ENCODE measurements around the gene MED13L.
"Not testable (repeated sequence)": the region's sequence is repeated elsewhere in the genome, so short reads cannot be mapped to it uniquely, and the experiment has no call there.

MED13L gene

DNA sequence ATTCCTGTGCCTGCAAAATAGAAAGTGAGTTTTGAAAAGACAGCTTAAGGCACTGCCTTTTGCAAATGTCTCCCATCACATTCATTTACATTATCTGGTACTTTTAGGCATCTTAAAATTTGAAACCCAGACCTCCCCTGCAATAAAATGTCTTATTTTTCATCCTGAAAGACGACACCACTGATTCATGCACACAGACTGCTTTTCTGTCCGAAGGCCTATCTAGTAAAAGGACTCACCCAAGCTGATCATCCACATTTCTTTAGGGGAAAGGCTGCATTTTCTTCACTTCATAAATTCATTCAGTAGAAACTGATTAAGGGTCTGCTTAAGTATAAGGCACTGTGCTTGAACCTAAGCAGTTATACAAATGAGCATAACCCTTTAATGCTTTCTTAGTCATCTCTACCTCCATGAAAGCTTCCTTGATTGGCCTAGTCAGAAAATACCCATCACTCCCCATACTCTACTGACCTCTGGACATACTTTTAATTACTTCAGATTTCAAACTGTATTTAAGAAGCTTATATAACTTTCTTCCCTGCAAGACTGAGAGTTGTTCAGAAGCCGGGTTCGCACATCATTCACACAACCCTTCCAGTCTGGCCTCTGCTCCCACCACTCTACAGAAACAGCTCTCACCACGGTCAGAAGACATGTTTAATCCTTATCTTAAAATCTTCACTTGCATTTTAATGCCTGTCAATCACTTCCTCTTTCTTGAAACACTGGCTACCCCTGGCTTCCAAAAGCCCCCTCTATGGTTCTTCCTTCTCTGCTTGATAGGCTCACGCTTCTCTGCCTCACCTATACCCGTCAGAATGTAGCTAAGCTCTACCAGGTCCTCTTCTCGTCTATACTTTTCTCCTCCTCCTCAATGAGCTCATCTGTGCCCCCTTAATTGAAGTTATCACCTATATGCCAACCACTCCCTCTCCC, 288.6 kb downstream of the MED13L start:
- no peak for DNase-seq

DNA sequence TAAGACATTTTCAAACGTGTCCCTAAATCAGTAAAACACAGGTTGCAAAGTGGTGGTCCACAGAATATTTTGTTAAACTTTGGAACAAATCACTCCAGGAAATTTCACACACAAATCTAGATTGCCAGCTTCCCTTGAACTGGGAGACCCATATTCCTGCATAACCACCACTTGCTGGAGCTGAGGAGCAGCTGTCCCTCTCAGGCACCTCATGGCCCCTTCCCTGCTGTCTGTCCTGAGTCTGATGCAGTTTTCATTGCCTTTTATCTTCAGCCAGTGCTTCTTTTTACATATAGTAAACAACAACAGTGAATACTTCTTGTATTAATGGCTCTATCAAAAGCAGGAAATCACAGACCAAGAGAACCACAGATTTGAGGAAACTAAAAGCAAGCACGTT, 289.3 kb downstream of the MED13L start:
- no peak for DNase-seq

DNA sequence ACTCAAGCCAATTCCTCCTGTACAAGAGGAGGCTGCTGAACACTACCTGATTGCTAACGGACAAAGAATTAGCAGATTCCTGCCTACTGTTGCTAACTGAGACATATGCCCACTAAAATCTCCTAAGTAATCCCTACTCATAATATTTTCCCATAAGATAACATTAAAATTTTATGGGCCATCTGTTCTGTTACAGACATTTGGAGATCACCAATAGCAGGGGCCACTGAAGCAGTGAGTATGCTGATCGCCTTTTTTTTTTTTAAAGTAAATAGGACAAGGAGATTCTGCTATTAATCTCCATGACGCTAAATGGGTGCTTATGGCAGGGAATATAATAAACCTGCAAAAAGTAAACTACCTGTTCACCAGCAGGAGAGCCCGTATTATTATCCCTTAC, 292.9 kb downstream of the MED13L start:
- no peak for DNase-seq

DNA sequence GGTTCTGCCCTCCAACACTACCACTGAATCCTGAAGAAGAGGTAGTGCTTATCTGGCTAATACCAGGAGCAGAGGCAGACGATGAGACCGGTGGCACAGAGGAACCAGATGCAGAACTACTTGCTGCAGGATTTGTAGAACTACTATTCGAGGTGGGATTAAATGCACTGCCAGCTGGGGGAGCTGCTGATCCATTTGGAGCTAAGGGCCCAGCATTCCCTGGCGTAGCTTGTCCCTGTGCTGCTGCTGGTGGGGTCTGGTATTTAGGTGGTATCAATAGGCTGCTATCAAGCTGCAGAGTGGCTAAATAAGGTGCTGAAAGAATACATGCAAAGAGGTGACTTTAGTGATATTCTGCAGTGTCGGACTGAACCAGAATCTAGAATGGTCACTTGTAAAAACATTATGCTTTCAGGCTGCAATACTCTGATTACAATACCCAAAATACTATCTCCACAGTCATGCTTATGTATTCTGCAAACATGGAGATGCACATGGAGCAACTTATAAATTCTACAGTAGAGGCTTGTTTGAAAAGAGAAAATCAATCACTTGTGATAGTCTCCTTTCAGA, 294.2 kb downstream of the MED13L start:
- no peak for DNase-seq

DNA sequence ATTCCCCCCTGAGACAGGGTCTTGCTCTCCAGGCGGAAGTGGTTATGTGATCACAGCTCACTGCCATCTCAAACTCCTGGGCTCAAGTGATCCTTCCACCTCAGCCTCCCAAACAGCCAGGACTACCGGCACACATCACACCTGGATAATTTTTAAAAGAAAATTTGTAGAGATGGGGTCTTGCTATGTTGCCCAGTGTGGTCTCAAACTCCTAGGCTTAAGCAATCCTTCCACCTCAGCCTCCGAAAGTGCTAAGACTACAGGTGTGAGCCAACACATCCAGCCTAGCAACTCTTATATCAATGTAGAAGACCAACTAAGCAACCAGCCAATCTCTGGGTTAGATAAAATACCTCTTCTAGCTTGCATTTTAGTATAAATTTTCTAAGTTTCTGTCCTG, 297.2 kb downstream of the MED13L start:
- DNase-seq, result no peak

DNA sequence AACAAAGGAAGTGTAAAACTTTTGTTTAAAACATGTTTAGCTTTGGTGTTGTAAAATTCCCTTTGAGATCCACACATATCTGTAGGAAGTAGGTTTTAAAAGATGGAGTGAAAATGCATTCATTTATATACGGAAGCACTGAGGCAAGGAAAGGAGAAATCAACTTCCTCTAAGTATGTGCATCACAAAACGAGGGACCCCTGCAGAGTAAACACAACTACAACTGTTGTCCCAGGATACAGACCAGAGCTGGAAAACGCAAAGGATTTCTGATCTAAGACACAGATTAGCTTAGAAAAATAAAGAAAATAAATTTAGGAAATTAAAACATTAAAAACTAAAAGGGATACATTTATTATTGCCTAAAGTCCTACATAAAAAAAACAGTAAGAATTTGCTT, 297.6 kb downstream of the MED13L start:
- DNase-seq, result no peak

DNA sequence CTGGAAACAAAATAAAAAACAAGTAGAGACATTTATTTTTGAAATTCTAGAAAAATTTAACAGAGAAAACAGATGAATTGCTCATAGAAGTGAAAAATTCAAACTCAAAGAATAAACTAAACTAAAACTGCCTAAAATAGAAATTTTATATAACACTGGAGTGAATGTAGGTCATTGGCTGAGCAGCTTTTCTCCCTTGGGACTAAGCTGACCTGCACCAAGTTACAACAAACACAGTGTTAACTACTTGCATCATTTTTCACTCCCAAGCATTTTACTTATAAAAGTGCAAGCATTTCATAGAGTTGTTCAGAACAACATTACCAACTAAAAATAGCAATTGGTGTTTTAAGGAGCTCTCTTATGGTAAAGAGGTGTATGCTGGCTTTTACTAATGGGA, 298.1 kb downstream of the MED13L start:
- DNase-seq, result no peak

DNA sequence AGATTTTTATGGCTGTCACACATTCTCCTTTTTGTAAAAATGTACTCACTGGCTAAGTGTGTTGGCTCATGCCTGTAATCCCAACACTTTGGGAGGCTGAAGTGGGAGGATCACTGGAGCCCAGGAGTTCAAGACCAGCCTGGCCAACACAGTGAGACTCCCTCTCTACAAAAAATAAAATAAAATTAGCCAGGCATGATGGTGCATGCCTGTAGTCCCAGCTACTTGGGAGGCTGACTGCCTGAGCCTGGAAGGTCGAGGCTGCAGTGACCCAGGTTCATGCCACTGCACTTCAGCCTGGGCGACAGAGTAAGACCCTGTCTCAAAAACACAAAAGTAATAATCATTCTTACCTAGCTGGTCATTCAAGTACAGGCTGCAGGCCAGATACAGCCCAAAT, 300.7 kb downstream of the MED13L start:
- not testable (repeated sequence) for DNase-seq

DNA sequence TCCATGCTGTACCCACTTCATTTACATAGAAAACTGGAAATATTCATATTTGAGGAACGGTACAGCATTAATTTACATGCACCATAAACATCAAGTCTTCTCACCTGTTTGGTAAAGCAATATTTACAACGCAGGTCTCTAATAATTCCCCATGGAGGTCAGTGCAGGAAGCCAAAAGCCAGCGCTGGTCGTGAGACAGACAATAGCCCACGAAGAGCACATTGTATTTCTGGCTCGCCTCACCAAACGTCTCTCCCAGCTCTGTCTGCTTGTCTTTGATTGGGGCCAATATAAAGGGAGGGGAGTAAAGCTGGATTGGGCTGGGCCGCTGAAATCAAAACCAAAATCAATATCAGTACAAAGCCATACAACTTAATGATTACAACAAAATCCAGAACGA, 302.1 kb downstream of the MED13L start:
- no peak for DNase-seq

DNA sequence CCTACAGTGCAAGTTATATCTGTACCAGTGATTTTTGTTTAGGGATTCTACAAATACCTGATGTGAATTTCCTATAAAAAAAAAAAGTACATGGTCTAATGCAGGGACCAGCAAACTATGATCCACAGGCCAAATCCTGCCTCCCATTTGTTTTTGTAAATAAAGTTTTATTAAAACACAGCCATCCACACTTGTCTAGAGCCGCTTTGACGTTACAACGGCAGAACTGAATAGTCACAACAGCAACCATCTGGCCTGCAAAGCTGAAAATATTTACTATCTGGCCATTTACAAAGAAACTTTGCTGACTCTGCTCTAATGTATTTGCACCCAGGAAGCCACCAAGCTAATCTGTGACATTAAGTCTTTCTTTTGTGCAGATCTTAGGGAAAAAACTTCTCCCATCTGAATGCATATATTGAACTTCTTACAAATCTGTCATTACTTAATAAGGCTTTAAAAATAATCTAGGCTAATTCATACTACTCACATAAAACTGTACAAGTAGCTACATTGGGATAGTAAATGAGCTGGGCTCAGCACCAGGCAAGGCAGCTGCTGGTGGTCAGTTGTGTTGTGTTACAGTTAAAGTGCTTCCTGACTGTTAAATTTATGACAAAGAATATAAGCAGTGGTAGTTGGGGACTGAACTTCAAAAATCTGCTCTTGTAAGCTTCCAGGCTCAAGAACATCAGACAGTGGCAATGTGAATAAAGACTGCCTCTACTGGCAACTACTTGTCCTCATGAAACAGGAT, 303.3 kb downstream of the MED13L start:
- no peak for DNase-seq

DNA sequence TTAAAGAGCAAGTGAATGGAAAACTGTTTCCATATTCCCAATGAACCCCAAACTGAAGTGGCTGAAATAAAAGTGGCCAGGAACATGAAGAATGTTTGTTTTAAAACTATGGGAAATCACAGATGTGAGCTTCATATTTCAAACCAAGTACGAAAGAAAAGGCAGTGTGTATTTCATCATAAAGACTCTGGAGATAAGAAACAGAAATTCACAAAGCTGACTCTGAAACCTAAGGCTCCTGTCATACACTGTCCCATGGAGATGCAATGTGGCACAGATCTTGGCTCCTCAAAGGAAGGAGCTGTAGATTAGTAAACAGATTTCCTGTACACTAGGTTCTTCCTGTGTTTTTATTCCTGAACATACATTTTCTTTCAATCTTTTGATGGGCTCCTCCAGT, 304.4 kb downstream of the MED13L start:
- no peak for DNase-seq

DNA sequence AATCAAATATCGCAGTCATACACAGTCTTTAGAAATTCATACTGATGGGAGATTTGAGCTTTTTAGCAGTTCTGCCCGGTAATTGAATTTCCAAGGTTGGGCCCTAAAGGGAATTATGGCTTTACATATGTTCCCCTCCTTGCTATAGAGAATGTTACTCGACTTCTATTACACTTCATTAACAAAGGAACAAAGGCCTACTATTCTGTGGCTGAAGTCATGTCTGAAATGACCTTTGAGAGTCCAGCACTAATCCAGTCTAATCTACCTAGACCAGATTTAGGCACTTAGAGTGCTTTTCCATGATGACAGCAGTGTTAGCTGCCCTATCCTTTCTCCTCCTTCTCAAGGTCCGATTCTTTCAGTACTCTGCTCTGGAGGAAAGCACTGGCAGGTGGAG, 305.3 kb downstream of the MED13L start:
- DNase-seq, result no peak

DNA sequence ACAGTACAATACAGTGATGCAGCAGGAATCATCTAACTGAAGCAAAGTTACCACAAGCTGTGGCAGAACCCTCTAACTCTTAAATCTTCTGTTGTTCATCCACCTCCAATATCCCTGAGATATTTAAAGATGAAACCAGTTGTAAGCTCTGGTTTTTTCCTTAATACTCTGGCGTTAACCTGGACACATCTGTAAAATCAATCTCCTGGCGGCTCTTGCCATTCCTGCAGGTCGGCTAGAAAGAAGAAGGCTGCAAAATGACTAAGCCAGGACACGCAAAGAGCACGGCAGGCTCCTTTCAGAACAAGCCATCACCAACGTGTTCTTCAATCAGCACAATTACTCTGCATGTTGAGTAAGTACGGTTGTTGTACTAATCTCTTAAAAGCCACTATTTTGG, 309.3 kb downstream of the MED13L start:
- no peak for DNase-seq

DNA sequence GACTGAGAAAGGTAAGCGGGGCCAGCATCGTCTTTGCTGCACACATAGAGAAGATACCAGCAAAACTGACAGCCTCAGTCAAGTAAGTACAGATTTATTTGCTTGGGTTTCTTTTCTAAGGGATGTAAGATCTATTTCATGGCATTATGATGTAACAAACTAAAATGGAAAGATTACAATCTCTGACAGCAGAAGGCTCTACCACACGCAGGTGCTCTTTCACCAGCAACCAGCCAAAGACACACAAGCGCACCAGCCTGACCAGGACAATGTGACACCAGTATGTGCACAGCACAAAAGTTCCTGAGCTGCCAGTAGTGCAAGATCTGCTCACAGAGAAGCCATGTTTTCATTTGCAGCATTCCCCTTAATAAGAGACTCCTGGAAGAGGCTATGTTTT, 311.1 kb downstream of the MED13L start:
- DNase-seq, result no peak

DNA sequence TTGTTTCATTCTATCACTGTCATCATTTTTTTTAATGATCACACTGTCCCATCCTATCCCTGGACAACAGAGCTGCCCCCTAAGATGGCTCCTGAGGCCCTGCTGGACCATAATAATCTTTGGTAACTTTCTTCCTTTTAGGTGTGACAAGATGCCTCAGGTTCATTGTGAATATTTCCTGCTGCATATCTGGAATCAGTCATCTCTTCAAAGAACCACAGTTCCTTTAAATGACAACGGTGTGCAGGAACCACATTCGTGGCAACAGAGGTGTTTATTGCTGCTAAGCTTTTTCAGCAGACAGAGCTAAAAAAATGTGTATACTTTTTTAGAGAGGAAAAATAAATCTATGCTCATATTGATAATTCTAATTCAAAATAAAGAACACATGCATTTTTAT, 312.9 kb downstream of the MED13L start:
- DNase-seq, result no peak

DNA sequence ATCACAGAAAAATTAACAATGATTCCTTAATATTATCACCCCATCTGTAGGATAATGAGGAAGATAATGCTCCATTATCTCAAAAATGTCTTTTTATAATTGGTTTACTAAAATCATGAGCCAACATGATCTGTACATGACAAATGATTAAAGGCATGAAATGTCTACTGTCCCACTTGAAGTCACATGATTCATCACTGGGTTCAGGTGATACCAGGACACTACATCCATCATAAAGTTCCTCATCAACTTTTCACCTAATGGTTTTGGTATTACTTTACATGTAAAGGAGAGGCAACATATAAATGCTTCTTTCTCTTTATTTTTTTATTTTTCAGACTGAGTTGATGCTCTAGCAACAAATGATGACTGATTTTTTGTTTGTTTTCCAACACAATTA, 313.3 kb downstream of the MED13L start:
- DNase-seq, result no peak

DNA sequence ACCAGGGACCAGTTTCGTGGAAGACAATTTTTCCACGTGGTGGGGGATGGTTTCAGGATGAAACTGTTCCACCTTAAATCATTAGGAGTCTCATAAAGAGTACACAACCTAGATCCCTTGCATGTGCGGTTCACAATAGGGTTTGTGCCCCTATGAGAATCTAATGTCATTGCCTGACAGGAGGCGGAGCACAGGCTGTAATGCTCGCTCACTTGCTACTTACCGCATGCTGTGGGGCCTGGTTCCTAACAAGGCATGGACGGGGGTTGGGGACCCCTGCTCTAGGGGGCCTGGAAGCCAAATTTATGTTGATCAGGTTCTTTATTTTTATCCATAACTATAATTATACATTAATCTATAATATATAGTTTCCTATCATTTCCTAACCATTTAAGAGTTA, 315.3 kb downstream of the MED13L start:
- no peak for DNase-seq

DNA sequence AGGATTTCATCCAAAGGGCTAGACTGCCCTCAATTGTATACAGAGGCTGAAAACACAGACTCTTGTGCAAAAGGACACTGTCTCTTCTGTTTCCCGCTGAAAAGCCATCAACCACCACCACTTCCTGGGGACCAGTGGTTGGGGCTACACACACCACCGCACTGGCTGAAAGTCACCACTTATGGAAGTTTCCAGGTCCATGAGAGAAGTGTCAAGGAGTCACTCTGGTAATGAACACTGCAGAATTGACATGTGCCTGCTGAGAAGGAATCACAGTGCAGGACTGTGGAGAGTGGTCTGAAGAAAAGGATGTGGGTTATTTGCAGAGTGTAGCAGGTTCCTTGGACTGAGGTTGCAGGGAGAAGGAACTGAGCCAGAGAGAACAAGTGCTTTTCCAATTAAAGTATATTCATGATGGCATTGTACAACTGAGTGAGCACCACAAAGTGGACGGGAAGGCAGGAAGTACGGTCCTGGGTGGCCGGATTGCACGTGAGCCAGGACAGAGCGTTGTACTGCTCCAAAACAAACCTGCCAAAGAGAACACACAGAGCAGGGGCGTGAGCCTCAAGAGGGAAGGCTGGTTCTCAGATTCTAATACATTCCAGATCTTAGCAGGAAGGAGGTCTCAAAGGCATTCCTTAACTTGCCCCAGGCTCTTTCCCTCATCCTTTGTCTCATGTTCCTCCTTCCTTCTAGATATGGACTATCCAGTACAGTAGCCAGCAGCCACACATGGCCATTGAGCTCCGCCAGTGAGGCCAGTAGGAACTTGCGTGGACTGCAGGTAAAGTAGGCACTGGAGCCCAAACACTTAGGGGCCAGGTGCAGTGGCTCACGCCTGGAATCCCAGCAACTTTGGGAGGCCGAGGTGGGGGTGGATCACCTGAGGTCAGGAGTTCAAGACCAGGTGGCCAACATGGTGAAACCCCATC, 316.4 kb downstream of the MED13L start:
- DNase-seq, result no peak

DNA sequence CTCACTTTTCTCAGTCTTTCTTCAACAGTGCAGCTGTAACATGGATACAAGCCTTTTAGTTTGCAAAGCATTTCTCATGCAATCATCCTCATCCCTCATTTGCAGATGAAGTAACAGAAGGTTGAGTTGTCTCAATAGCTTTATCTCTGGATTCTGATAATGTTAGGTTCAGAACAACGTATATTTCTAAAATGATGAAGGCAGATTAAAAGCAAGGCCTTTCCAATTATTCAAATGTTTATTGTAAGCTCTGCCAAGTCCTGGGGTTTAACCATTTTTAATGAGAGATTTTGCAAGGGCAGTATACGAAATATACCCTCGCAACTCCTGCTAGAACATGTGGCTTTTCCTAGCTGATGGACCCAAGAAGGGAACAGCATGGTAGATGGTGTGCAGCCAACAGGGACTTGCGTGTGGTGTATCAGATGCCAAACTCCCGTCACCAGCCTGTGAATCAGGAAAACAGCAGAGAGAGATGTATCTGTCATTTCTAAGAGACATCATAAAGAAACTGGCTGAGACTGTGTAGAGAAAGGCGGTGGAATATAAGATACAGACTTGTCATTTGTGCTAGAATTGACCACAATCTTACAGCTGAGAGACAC, 319.7 kb downstream of the MED13L start:
- no peak for DNase-seq

DNA sequence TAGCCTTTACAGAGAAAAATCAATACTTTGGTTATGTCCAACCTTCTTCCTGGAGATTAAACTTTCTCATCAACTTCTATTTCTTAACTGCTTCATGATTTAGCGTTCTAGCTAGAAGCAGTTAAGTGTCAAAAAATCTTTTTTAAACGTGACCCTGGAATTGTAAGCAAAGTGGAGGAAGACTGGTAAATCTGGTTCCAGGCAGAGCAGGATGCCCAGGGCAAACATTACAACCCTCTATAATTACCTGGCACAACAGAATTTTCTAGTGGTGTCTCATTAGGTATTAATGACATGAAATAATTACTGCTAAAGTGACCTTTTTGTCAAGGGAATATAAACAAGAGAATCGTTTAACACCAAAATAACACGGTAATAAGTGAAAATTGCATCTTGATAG, 320.8 kb downstream of the MED13L start:
- DNase-seq, result no peak

DNA sequence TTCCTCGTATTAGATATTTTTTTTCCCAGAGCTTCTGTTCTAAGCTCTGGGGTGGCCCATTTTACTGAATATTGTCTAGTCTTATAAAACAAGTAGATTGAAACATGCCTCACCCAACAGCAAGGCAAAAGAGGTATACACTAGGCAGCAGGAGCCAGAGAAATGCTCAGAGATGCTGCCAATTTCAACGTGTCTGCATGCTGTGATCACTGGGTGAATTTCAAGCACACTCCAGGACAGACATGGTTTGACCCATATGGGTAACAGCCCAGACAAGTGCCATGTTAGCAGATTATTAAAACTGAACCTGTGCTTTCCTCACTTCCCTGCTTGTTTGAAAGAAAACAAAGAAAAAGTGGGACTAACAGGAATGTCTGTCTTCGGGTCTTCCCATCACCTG, 321.3 kb downstream of the MED13L start:
- DNase-seq, result no peak

DNA sequence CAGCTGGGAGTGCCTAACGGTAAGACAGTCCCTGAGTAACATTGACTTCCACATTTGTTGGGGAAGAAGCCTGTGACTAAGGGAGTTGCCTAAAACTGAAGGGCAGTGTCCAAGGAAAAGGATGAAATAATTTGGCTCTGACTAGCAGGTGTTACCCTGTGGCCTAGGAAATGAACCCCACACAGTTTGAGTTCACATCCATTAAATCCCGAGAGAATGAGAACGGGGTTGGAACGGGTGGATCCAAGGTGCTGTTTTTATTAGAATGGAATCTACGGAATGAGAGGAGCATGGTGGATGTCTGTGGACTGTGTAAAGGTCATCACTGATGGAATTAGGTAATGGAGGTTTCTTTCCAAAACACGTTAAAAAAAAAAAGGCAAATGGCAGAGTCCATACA, 324.0 kb downstream of the MED13L start:
- no peak for DNase-seq

All from stimulated activated CD4-positive, alpha-beta T cell treated with anti-CD3 and anti-CD28 coated beads, Interleukin-4, amount 100 ng/mL, for 24 hours (primary cell).